SK-N-SH (cell line): ENCODE results near the gene ADGRG3. TPM values are rescaled to one million over a fixed set of nuclear protein-coding genes. Genes with fewer than 3 reads are reported as not detected.

Experiments used
- CTCF ChIA-PET: fragments of 300-600, 350-600 bp; formaldehyde crosslinking; extraction: SDS; loops from one replicate; lab custom pipeline; 2021; lab: Yijun Ruan, JAX
- POLR2A ChIA-PET: fragments of 350-600 bp; sonication (Branson Sonifier 250); formaldehyde crosslinking; extraction: SDS; loops from one replicate; lab custom pipeline; 2020; ENCODE audit warnings: antibody characterized with exemption, inconsistent platforms; lab: Yijun Ruan, JAX
- DNase-seq: peaks from one replicate; pipeline ENCODE4 v3.0.0; 2012
- H2AFZ ChIP-seq: fragments of 200-600 bp; sonication (generic); 2 replicates; pipeline ENCODE4 v1.8.1; 2016; ENCODE audit warnings: antibody characterized with exemption, mild to moderate bottlenecking, low read depth
- H3F3A ChIP-seq: fragments of 200-600 bp; sonication (generic); replicated peaks from 2 replicates; pipeline ENCODE3; 2016; ENCODE audit warnings: antibody characterized with exemption, mild to moderate bottlenecking; ENCODE audit not compliant: insufficient read depth
- H3K27ac ChIP-seq, 2 experiments: fragments of 200-500 bp in 1 of 2; fragments of 200-600 bp in 1 of 2; sonication (Bioruptor generic) in 1 of 2; sonication (generic), shearing (Covaris generic) in 1 of 2; 2 replicates each; pipeline versions ENCODE4 v1.5.1 to v1.6.1; 2014 to 2016; ENCODE audit warnings: low read depth in 2 of 2, inconsistent platforms in 1 of 2, low read length in 1 of 2, mild to moderate bottlenecking in 1 of 2, mixed read lengths in 1 of 2
- H3K27me3 ChIP-seq: fragments of 200-600 bp; sonication (generic), shearing (Covaris generic); 2 replicates; pipeline ENCODE4 v1.6.1; 2016; ENCODE audit warnings: mixed run types; ENCODE audit not compliant: insufficient read depth
- H3K36me3 ChIP-seq, 2 experiments: fragments of 200-500 bp in 1 of 2; fragments of 200-600 bp in 1 of 2; sonication (Bioruptor generic) in 1 of 2; sonication (generic) in 1 of 2; replicated peaks in 1 of 2; 2 replicates each; pipeline versions ENCODE3 to v1.5.1; 2014 to 2016; ENCODE audit warnings: low read length in 1 of 2, mild to moderate bottlenecking in 1 of 2; ENCODE audit not compliant: insufficient read depth in 2 of 2, control insufficient read depth in 1 of 2
- H3K4me1 ChIP-seq, 2 experiments: fragments of 200-500 bp in 1 of 2; fragments of 200-600 bp in 1 of 2; sonication (Bioruptor generic) in 1 of 2; sonication (generic), shearing (Covaris generic) in 1 of 2; 2 replicates each; pipeline versions ENCODE4 v1.5.1 to v1.6.1; 2014 to 2016; ENCODE audit warnings: low read depth in 1 of 2, low read length in 1 of 2, mixed run types in 1 of 2; ENCODE audit not compliant: insufficient read depth in 2 of 2, control insufficient read depth in 1 of 2
- H3K4me2 ChIP-seq: fragments of 200-600 bp; sonication (generic), shearing (Covaris generic); 2 replicates; pipeline ENCODE4 v1.6.1; 2017; ENCODE audit warnings: mixed run types
- H3K4me3 ChIP-seq, 2 experiments: fragments of 200-500 bp in 1 of 2; fragments of 200-600 bp in 1 of 2; sonication (Bioruptor generic) in 1 of 2; sonication (generic), shearing (Covaris generic) in 1 of 2; 2 replicates each; pipeline versions ENCODE4 v1.5.1 to v1.8.1; 2014 to 2016; ENCODE audit warnings: low read depth in 2 of 2, inconsistent platforms in 1 of 2, low read length in 1 of 2, mild to moderate bottlenecking in 1 of 2, mixed read lengths in 1 of 2, moderate library complexity in 1 of 2
- H3K79me2 ChIP-seq: fragments of 200-600 bp; sonication (generic); 2 replicates; pipeline ENCODE4 v1.8.1; 2017; ENCODE audit warnings: mild to moderate bottlenecking; ENCODE audit not compliant: insufficient read depth
- H3K9ac ChIP-seq: fragments of 200-600 bp; sonication (generic); 2 replicates; pipeline ENCODE4 v1.6.1; 2017; ENCODE audit warnings: mixed run types
- H3K9me2 ChIP-seq: fragments of 200-600 bp; sonication (generic); 2 replicates; pipeline ENCODE4 v1.6.1; 2017; ENCODE audit warnings: mixed run types
- H3K9me3 ChIP-seq: fragments of 200-600 bp; sonication (generic); 2 replicates; pipeline ENCODE4 v1.6.1; 2017; ENCODE audit warnings: mixed run types, mild to moderate bottlenecking, moderate library complexity
- H4K20me1 ChIP-seq: fragments of 200-600 bp; sonication (generic); 2 replicates; pipeline ENCODE4 v1.6.1; 2017; ENCODE audit warnings: mild to moderate bottlenecking, mixed run types; ENCODE audit not compliant: insufficient read depth
- EP300 ChIP-seq, 2 experiments: IDR thresholded peaks; 2 replicates each; pipeline versions ENCODE4 v1.4.0 to v1.6.1; 2012; ENCODE audit warnings: borderline replicate concordance in 1 of 2, low read depth in 1 of 2, low read length in 1 of 2
- FOXJ3 ChIP-seq: sonication (generic); formaldehyde crosslinking; IDR thresholded peaks from 2 replicates; pipeline ENCODE4 v1.5.1; 2020; ENCODE audit warnings: mild to moderate bottlenecking, missing genetic modification reagents
- FOXM1 ChIP-seq: IDR thresholded peaks from 2 replicates; pipeline ENCODE4 v1.4.0; 2012; ENCODE audit warnings: low read depth, mild to moderate bottlenecking
- MXI1 ChIP-seq: IDR thresholded peaks from 2 replicates; pipeline ENCODE4 v1.6.1; 2012; ENCODE audit warnings: mild to moderate bottlenecking, low read depth, low read length, improper control_type of control experiment
- RCOR1 ChIP-seq: fragments of 150-350 bp; IDR thresholded peaks from 2 replicates; pipeline ENCODE4 v1.6.1; 2017; ENCODE audit warnings: antibody characterized with exemption, low read length
- RFX5 ChIP-seq: IDR thresholded peaks from 2 replicates; pipeline ENCODE4 v1.6.1; 2012; ENCODE audit warnings: mild to moderate bottlenecking, improper control_type of control experiment, low read length
- SIN3A ChIP-seq: IDR thresholded peaks from 2 replicates; pipeline ENCODE4 v1.6.1; 2012; ENCODE audit warnings: low read depth, mild to moderate bottlenecking, low read length, moderate library complexity, borderline replicate concordance
- TCF12 ChIP-seq: IDR thresholded peaks from 2 replicates; pipeline ENCODE4 v1.4.0; 2012
- WGBS: methylation state at CpG from one replicate; pipeline ENCODE4 v1.1.6; 2017; ENCODE audit warnings: low lambda C conversion rate; 5-methylcytosine and 5-hydroxymethylcytosine counted together
- polyA plus RNA-seq, 3 experiments: library from polyadenylated mRNA; depleted of rRNA; stranded (reverse); fragments of >200 nt; gene quantifications; 2 replicates each; pipeline ENCODE4 v1.2.3, GENCODE V29; 2012
- TF ChIP-seq, protein P1 (sequence below): IDR thresholded peaks from 2 replicates; pipeline ENCODE4 v1.4.0; 2012; ENCODE audit warnings: low read depth, borderline replicate concordance
- TF ChIP-seq, protein P2 (sequence below): IDR thresholded peaks from 2 replicates; pipeline ENCODE4 v1.4.0; 2012; ENCODE audit warnings: low read depth
- TF ChIP-seq, protein P3 (sequence below): IDR thresholded peaks from 2 replicates; pipeline ENCODE4 v1.6.1; 2012; ENCODE audit warnings: mild to moderate bottlenecking, low read depth, low read length, moderate library complexity

The ADGRG3 gene
- polyA plus RNA-seq, 1 of the 3 experiments (the other 2 are of a cell fraction), result not detected

DNA sequence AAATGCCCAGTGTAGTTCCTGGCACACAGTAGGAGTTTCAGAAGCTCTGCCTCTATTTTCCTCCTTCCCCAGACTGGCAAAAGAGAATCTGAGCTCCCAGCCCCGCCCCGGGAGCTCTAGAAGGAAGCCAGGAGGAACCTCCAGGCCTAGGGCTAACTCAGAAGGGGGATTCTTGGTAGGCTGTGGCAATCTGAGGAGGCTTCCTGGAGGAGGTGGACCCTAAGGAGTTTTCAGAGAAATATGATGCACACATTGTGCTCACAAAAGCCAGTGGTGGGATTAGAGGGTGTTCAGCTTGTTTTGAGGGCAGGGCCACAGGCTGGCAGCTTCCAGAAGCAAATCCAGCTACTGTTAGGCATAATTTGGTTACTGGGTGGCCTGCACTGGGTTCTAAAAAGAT, 29.7 kb upstream of the ADGRG3 start:
- no peak for TF ChIP-seq FOXM1
- TF ChIP-seq, protein P1, sequence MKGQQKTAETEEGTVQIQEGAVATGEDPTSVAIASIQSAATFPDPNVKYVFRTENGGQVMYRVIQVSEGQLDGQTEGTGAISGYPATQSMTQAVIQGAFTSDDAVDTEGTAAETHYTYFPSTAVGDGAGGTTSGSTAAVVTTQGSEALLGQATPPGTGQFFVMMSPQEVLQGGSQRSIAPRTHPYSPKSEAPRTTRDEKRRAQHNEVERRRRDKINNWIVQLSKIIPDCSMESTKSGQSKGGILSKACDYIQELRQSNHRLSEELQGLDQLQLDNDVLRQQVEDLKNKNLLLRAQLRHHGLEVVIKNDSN, result no peak
- TF ChIP-seq, all 33 proteins: peak for 0
- POLR2A ChIA-PET, result interaction anchor here (1.0 kb wide), 1 partner anchor 11 kb away, joined by 3 read pairs; no protein-coding TSS in a partner anchor

DNA sequence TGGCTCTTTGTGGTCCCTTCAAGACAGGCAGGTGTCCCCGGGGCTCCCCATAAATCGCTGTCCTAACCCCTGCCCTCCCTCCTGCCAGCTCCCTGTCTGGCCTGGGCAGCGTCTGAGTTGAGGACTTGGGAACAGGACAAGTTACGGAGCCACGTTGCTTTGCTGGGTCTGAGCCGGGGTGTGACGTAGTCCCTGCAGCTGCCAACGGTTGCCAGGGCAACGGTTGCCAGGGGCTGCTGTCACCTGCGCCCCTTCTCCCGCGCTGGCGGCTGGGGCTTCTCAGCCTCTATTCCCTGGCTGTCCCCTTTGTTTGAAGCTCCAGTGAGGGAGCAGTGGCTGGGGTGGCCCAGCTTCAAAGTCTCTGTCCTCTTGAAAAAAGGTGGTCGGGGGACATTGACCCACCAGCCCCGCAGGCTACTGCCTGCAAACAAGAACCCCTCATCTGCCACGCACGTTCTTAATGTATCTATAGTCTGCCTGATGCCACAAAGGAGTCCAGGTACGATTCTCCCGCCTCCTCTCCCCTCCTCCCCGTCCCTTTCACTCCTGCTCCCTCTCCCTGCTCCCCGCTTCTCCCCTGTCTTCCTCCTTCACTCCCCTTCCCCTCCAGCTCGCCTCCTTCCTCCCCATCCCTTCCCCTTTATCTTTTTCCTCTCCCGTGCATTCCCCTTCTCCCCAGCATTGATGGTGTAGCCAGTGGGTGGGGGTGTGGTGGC, 28.8 kb upstream of the ADGRG3 start:
- H3K9me3 ChIP-seq, result no peaks in the 10 kb centered on the region
- POLR2A ChIA-PET, result interaction anchor here (1.0 kb wide), 1 partner anchor 10 kb away, joined by 3 read pairs; no protein-coding TSS in a partner anchor
- no peaks in the 10 kb centered on the region for H4K20me1 ChIP-seq
- H3F3A ChIP-seq, result peaks cover 4% of the 10 kb centered on the region
- CTCF ChIA-PET, result interaction anchor here (1.3 to 8.5 kb wide), 6 partner anchors 8 to 63 kb away, joined by 3 to 101 read pairs (median 8); no protein-coding TSS in a partner anchor
- WGBS, result 58% methylated on average over 21 of the region's 23 CpGs
- peaks cover 0 to 10% of the 10 kb centered on the region in 2 experiments; a peak in 1 of 4 replicates for H3K4me1 ChIP-seq
- H3K36me3 ChIP-seq, result no peaks in the 10 kb centered on the region
- no peak overlapping the region for H3K9ac ChIP-seq
- H3K4me3 ChIP-seq, result no peak overlapping the region
- H3K9me2 ChIP-seq, result no peaks in the 10 kb centered on the region
- DNase-seq, result peak; percentile 93
- no peaks in the 10 kb centered on the region for H3K79me2 ChIP-seq
- H3K4me2 ChIP-seq, result no peak overlapping the region
- H3K27ac ChIP-seq, result no peak overlapping the region
- H2AFZ ChIP-seq, result no peak overlapping the region
- no peaks in the 10 kb centered on the region for H3K27me3 ChIP-seq
- TF ChIP-seq TCF12, result no peak
- TF ChIP-seq FOXJ3, result no peak
- TF ChIP-seq, protein P2, sequence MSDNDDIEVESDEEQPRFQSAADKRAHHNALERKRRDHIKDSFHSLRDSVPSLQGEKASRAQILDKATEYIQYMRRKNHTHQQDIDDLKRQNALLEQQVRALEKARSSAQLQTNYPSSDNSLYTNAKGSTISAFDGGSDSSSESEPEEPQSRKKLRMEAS, result no peak
- TF ChIP-seq EP300 (IDR thresholded peaks at IDR 0.05; ENCODE audit: borderline replicate concordance in 1 of 2, low read depth in 1 of 2, low read length in 1 of 2), result no peak
- TF ChIP-seq, protein P3, sequence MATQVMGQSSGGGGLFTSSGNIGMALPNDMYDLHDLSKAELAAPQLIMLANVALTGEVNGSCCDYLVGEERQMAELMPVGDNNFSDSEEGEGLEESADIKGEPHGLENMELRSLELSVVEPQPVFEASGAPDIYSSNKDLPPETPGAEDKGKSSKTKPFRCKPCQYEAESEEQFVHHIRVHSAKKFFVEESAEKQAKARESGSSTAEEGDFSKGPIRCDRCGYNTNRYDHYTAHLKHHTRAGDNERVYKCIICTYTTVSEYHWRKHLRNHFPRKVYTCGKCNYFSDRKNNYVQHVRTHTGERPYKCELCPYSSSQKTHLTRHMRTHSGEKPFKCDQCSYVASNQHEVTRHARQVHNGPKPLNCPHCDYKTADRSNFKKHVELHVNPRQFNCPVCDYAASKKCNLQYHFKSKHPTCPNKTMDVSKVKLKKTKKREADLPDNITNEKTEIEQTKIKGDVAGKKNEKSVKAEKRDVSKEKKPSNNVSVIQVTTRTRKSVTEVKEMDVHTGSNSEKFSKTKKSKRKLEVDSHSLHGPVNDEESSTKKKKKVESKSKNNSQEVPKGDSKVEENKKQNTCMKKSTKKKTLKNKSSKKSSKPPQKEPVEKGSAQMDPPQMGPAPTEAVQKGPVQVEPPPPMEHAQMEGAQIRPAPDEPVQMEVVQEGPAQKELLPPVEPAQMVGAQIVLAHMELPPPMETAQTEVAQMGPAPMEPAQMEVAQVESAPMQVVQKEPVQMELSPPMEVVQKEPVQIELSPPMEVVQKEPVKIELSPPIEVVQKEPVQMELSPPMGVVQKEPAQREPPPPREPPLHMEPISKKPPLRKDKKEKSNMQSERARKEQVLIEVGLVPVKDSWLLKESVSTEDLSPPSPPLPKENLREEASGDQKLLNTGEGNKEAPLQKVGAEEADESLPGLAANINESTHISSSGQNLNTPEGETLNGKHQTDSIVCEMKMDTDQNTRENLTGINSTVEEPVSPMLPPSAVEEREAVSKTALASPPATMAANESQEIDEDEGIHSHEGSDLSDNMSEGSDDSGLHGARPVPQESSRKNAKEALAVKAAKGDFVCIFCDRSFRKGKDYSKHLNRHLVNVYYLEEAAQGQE, result no peak
- peak; percentile 84; the same call in 1 of the 2 replicates for TF ChIP-seq MXI1
- TF ChIP-seq RCOR1, result no peak
- TF ChIP-seq RFX5, result peak; percentile 79
- TF ChIP-seq SIN3A, result no peak

More for the DNA sequence above, 29.7 kb upstream of the ADGRG3 start:
- Histone ChIP-seq H3F3A (peaks cover 2% of the 10 kb centered on the region), H3K4me3 (no peak overlapping the region), H3K27me3 (no peaks in the 10 kb centered on the region), H3K9me2 (no peaks in the 10 kb centered on the region), H3K36me3 (no peaks in the 10 kb centered on the region), H3K4me1 (peaks cover 4 to 10% of the 10 kb centered on the region in 2 experiments; a peak in 2 of 4 replicates), H3K27ac (no peak overlapping the region), H2AFZ (no peak overlapping the region), H3K79me2 (no peaks in the 10 kb centered on the region), H4K20me1 (no peaks in the 10 kb centered on the region), H3K9me3 (no peaks in the 10 kb centered on the region), H3K4me2 (no peak overlapping the region), H3K9ac (no peak overlapping the region)
- WGBS, result 100% methylated on average over 2 of the region's 2 CpGs
- no peak for DNase-seq
- CTCF ChIA-PET, result interaction anchor here (1.1 to 8.5 kb wide), 8 partner anchors 9 to 62 kb away, joined by 3 to 101 read pairs (median 6); no protein-coding TSS in a partner anchor
